Peyer's patch (tissue), 4 donors: ENCODE results near the gene OR10C1.

Experiments
- CTCF ChIP-seq, 6 experiments: fragments of 450-650 bp in 4 of 6; fragments of 200-600 bp in 2 of 6; sonication (generic) in 1 of 6; IDR thresholded peaks; one replicate each; pipeline ENCODE4 v1.5.1; 2017 to 2019; ENCODE audit warnings: antibody characterized with exemption in 6 of 6, mild to moderate bottlenecking in 3 of 6, moderate library complexity in 1 of 6
- POLR2A ChIP-seq, 2 donors: fragments of 450-650 bp; IDR thresholded peaks; one replicate each; pipeline ENCODE4 v1.5.1; 2017; ENCODE audit warnings: antibody characterized with exemption in 2 of 2, mild to moderate bottlenecking in 2 of 2, moderate library complexity in 2 of 2

- TF ChIP-seq POLR2A (IDR thresholded peaks at IDR 0.05), result no peak
- TF ChIP-seq CTCF (IDR thresholded peaks at IDR 0.05), result no peak
Measured at GRCh38 chr6:29439006-29439405, at the start of gene OR10C1.
